Activated naive CD8-positive, alpha-beta T cell (primary cell): ENCODE measurements around the gene GEMIN2.
"Not testable (repeated sequence)": the region's sequence is repeated elsewhere in the genome, so short reads cannot be mapped to it uniquely, and the experiment has no call there.

Experiments
- H3K27ac Mint-ChIP-seq: one replicate; pipeline ENCODE4 v1.8.0; 2021; ENCODE audit warnings: mixed read lengths
- H3K27me3 Mint-ChIP-seq: one replicate; pipeline ENCODE4 v1.8.0; 2021; ENCODE audit warnings: mixed read lengths
- H3K36me3 Mint-ChIP-seq: one replicate; pipeline ENCODE4 v1.8.0; 2021; ENCODE audit warnings: mixed read lengths
- H3K4me1 Mint-ChIP-seq: one replicate; pipeline ENCODE4 v1.8.0; 2021; ENCODE audit warnings: low read depth, mixed read lengths
- H3K4me3 Mint-ChIP-seq: one replicate; pipeline ENCODE4 v1.8.0; 2021; ENCODE audit warnings: mild to moderate bottlenecking, mixed read lengths
- H3K9me3 Mint-ChIP-seq: one replicate; pipeline ENCODE4 v1.8.0; 2021; ENCODE audit warnings: low read depth, mixed read lengths

The GEMIN2 gene

DNA sequence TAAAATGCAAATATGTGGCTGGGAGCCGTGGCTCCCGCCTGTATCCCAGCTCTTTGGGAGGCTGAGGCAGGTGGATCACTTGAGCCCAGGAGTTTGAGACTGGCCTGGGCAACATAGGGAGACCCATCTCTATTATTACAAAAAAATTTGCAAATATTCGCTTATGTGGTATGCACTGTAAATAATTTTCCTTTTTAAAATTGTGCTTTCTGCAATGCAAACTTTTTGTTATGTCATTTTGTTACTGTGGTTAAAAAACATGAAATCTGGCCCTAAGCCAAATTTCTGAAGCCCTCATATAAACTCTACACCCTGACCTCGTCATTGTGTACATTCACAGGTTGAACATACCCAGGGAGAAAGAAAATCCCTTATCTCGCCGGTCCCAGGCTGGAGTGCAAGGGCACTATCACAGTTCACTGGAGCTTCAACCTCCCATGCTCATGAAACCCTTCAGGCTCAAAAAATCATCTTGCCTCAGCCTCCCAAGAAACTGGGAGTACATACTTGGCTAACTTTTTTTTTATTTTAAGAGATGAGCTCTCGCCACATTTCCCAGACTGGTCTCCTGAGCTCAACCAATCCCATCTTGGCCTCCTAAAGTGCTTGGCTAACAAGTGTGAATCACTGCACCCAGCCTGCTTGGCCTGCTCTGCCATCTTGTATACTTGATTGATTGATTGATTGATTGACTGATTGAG is 31.3 kb downstream of the GEMIN2 start:
- H3K4me3 Mint-ChIP-seq = no peak overlapping the region
- peaks cover 14% of the 10 kb centered on the region for H3K36me3 Mint-ChIP-seq
- no peaks in the 10 kb centered on the region for H3K4me1 Mint-ChIP-seq
- H3K27me3 Mint-ChIP-seq = no peaks in the 10 kb centered on the region
- no peaks in the 10 kb centered on the region for H3K9me3 Mint-ChIP-seq
- no peak overlapping the region for H3K27ac Mint-ChIP-seq

- Mint-ChIP-seq H3K27ac (no peak overlapping the region), H3K9me3 (no peaks in the 10 kb centered on the region), H3K36me3 (no peaks in the 10 kb centered on the region)
Measured at GRCh38 chr14:39154594-39155189, 40.6 kb downstream of the GEMIN2 start.

GRCh38 chr14:39157491-39157890 is 43.4 kb downstream of the GEMIN2 start:
- H3K36me3 Mint-ChIP-seq = peaks cover 9% of the 10 kb centered on the region
- no peaks in the 10 kb centered on the region for H3K9me3 Mint-ChIP-seq
- H3K27ac Mint-ChIP-seq = no peak overlapping the region
- H3K27me3 Mint-ChIP-seq = no peaks in the 10 kb centered on the region
- H3K4me3 Mint-ChIP-seq = no peak overlapping the region
- peaks cover 25% of the 10 kb centered on the region for H3K4me1 Mint-ChIP-seq

More at GRCh38 chr14:39154594-39155189, 40.6 kb downstream of the GEMIN2 start:
- Mint-ChIP-seq H3K4me3 (no peak overlapping the region), H3K4me1 (peaks cover 2% of the 10 kb centered on the region), H3K27me3 (no peaks in the 10 kb centered on the region)

DNA sequence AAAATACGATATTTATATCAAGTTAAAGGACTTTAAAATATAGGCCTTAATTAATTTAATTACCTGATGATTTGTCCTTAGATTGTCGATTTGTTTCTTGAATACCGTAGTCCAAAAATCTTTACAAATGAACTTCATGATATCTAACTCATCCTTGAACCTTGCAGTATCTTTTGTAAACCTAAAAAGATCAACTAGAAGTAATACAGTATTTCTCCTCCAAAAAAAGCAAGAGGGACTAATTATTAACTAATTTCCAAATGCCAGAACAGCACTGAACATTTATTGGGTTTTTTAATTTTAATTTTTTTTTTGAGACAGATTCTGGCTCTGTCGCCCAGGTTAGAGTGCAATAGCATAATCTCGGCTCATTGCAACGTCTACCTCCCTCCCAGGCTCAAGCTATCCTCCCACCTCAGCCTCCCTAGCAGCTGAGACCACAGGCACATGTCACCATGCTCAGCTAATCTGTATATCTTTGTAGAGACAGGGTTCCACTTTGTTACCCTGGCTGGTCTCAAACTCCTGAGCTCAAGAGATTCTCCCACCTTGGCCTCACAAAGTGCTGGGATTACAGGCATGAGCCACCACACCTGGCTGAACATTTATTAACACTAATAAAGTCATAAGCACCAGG is 44.2 kb downstream of the GEMIN2 start:
- H3K4me3 Mint-ChIP-seq = no peak overlapping the region

DNA sequence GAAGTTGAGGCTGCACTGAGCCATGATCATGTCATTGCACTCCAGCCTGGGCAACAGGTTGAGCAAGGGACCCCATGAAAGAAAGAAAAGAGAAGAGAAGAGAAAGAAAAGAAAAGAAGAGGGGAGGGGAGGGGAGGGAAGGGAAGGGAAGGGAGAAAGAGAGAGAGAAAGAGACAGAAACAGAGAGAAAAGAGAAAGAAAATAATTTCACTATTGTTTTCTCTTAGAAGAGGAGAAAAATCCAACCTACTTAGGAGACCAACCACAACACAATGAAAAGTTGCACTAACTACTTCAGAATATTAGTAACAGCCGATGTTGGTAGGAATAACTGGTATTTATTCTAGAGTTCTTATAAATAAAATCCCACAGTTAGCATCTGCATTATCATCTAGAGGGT is 46.4 kb downstream of the GEMIN2 start:
- Mint-ChIP-seq H3K36me3 (peaks cover 14% of the 10 kb centered on the region), H3K4me3 (no peak overlapping the region), H3K27ac (peak overlapping the region; percentile 51), H3K9me3 (no peaks in the 10 kb centered on the region), H3K27me3 (no peaks in the 10 kb centered on the region), H3K4me1 (peaks cover 45% of the 10 kb centered on the region)

More for the DNA sequence above, 44.2 kb downstream of the GEMIN2 start:
- no peak overlapping the region for H3K27ac Mint-ChIP-seq
- H3K9me3 Mint-ChIP-seq = no peaks in the 10 kb centered on the region
- peaks cover 14% of the 10 kb centered on the region for H3K36me3 Mint-ChIP-seq
- peaks cover 30% of the 10 kb centered on the region for H3K4me1 Mint-ChIP-seq
- no peaks in the 10 kb centered on the region for H3K27me3 Mint-ChIP-seq

DNA sequence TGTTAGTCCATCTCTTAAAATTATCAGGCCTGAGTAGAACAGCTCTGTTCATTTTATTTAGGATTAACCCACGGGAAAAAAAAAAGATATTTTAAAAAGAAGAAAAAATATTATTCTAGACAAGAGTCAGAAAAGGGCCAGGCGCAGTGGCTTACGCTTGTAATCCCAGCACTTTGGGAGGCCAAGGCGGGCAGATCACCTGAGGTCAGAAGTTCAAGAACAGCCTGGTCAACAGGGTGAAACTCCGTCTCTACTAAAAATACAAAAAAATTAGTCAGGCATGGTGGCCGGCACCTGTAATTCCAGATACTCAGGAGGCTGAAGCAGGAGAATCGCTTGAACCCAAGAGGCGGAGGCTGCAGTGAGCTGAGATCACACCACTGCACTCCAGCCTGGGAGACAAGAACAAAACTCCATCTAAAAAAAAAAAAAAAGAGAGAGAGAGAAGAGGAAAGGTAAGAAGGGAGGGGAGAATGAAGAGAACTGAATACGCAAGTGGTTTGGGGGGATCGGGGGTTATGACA is 53.7 kb downstream of the GEMIN2 start:
- not testable (repeated sequence) for H3K9me3 Mint-ChIP-seq, H3K36me3 Mint-ChIP-seq, H3K27me3 Mint-ChIP-seq, H3K27ac Mint-ChIP-seq
- Mint-ChIP-seq H3K4me3 (peak overlapping the region; percentile 93), H3K4me1 (peaks cover 58% of the 10 kb centered on the region)

- H3K4me1 Mint-ChIP-seq = peaks cover 56% of the 10 kb centered on the region
- no peaks in the 10 kb centered on the region for H3K9me3 Mint-ChIP-seq
- peak overlapping the region; percentile 62 for H3K27ac Mint-ChIP-seq
- peak overlapping the region; percentile 93 for H3K4me3 Mint-ChIP-seq
- peaks cover 4% of the 10 kb centered on the region for H3K36me3 Mint-ChIP-seq
- no peaks in the 10 kb centered on the region for H3K27me3 Mint-ChIP-seq
Measured at GRCh38 chr14:39168591-39168990, 54.5 kb downstream of the GEMIN2 start.

DNA sequence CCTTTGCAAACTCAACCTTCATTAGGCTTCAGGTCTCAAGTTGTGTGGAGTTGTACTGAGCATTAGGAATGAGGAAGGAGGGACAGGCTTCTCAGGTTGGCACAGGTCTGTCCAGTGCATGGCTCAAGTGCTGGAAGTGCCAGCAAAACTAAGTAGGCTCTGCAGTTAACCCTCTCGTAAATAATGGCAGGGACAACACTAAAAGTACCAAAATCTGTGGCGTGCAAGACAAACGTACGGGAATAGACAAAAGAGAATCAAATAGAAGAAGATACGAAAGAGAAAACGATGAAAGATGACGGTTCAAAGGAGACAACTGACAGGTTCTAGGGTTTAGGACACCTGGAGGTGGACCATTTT is 55.4 kb downstream of the GEMIN2 start:
- peaks cover 57% of the 10 kb centered on the region for H3K4me1 Mint-ChIP-seq
- no peaks in the 10 kb centered on the region for H3K9me3 Mint-ChIP-seq

DNA sequence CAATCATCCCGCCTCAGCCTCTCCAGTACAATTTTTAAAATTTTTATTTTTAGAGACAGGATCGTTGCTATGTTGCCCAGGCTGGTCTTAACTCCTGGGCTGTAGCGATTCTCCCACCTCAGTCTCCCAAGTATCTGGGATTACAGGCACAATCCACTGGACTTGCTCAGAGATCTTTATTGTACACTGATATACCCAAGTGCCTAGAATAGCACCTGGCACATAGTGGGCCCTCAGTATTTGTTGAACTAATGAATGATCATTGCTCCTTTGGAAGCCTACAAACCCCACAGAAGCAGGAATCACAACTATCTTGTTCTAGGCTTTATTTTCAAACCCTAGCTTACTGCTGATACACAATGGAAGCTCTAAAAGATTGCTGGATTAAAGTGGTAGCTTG is 59.1 kb downstream of the GEMIN2 start:
- Mint-ChIP-seq H3K9me3 (no peaks in the 10 kb centered on the region), H3K4me3 (peak overlapping the region; percentile 47), H3K4me1 (peaks cover 46% of the 10 kb centered on the region), H3K27ac (peak overlapping the region; percentile 54), H3K27me3 (no peaks in the 10 kb centered on the region), H3K36me3 (peaks cover 10% of the 10 kb centered on the region)

More for the DNA sequence above, 55.4 kb downstream of the GEMIN2 start:
- peak overlapping the region; percentile 93 for H3K4me3 Mint-ChIP-seq
- peak overlapping the region; percentile 99 for H3K27ac Mint-ChIP-seq
- peaks cover 4% of the 10 kb centered on the region for H3K36me3 Mint-ChIP-seq
- H3K27me3 Mint-ChIP-seq = no peaks in the 10 kb centered on the region

DNA sequence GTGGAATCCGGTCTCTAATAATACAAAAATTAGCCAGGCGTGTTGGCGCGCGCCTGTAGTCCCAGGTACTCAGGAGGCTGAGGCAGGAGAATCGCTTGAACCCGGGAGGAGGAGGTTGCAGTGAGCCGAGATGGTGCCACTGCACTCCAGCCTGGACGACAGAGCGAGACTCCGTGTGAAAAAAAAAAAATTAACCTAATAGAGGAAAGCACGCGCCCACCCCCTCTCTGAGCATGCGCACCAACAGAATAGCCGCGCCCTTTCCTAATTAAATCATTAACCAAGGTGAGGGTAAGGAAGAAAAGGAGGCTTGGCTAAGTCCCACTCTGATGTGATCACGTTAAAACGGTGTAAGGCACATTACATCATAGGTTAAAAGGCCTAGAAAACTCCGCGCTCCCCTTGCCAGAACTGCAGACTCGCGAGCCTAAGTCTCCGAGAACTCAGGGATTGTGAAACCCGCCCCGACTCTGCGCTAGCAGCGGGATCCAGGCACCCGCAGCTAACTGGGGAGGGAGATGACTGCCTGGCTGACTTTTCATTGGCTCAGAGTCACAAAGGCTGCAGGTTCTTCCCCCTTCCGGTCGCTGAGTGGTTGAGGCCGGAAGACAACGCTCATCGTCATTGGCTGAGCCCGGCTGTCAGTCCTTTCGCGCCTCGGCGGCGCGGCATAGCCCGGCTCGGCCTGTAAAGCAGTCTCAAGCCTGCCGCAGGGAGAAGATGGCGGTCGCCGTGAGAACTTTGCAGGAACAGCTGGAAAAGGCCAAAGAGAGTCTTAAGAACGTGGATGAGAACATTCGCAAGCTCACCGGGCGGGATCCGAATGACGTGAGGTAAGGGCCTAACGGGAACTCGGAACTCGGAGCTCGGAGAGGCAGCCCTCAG is 60.7 kb downstream of the GEMIN2 start, which contains the start of gene PNN:
Gene PNN (plus strand): TSS at position 695 of the 885 bp plus-strand sequence. CDS start 26 bp downstream, at position 721.
- Mint-ChIP-seq H3K36me3 (peaks cover 13% of the 10 kb centered on the region), H3K9me3 (no peaks in the 10 kb centered on the region), H3K4me3 (peak within 1 kb of the TSS; percentile 98), H3K27me3 (no peaks in the 10 kb centered on the region), H3K4me1 (peaks cover 43% of the 10 kb centered on the region), H3K27ac (peak within 1 kb of the TSS; percentile 99)

DNA sequence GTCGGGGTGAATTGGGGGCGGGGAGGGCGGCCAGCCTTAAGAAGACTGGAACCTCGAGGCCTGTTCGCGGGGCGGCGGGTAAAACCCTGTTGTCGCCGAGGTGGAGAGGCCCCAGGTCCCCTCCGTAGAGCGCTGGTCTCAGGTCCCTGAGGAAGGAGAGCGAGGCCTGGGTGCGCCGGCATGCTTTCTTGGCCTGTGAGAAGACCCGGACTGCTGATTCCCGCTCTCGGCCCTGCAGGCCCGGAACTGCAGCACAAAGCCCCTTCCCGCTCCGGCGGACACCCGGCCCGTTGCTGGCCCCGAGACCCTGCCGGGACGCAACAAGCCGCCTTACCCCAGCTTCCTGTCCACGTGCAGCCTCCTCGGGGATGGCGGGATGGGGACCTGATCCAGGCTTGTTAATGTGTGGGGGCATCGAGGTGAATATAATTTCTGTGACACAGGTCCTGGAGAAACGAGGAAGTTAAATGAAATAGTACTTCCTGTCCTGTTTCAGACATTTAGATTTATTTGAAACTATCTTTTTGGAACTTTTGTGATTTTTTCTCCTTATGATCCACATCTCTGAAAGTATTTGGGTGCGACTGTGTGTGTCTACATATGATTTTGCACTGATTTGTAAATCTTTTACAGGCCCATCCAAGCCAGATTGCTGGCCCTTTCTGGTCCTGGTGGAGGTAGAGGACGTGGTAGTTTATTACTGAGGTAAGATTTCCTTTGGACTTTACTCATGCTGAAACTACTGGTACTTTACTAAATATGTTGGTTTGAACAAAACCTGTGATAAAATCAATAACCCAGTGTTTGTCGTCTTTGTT is 61.5 kb downstream of the GEMIN2 start:
- H3K27ac Mint-ChIP-seq = peak overlapping the region; percentile 99
- H3K4me3 Mint-ChIP-seq = peak overlapping the region; percentile 98
- H3K9me3 Mint-ChIP-seq = no peaks in the 10 kb centered on the region
- peaks cover 15% of the 10 kb centered on the region for H3K36me3 Mint-ChIP-seq
- no peaks in the 10 kb centered on the region for H3K27me3 Mint-ChIP-seq
- H3K4me1 Mint-ChIP-seq = peaks cover 41% of the 10 kb centered on the region

DNA sequence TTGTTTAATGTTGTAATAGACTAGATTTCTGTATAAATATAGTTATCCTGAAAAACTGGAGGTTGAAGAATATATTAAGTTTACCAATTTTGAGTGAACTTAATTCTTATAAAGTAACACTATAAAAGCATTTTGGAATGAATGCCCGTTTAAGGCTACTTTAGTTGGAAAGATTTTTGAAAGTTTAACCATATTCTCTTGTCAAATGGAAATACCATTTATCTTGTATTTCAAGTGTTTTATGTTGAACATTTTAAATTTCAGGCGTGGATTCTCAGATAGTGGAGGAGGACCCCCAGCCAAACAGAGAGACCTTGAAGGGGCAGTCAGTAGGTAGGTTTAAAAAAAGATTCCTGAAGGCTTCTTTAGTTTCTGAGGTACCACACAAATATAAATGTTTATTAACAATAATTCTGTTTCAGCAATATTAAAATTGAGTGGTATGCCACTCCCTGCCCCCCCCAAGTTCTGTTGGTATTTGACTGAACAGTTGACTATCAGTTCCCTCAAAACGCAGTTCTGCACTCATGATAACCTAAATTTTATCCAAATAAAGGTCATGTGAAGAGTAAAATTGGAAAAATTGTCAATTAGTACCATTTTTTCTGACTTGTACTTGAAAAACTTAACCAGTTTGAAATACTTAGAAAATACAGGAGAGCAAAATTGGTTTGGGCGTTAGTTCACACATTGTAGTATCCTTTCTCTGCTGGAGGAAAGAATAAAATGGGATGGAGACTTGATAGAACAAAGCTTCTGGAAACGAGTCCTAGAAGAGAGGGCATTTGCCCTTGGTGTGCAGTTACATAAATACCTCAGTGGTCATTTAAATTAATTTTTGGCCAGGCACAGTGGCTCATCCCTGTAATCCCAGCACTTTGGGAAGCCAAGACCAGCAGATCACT is 62.4 kb downstream of the GEMIN2 start:
- Mint-ChIP-seq H3K27me3 (no peaks in the 10 kb centered on the region), H3K9me3 (no peaks in the 10 kb centered on the region), H3K4me3 (peak overlapping the region; percentile 98), H3K27ac (peak overlapping the region; percentile 99), H3K4me1 (peaks cover 37% of the 10 kb centered on the region), H3K36me3 (peaks cover 15% of the 10 kb centered on the region)

- no peaks in the 10 kb centered on the region for H3K27me3 Mint-ChIP-seq
- peaks cover 35% of the 10 kb centered on the region for H3K4me1 Mint-ChIP-seq
- peak overlapping the region; percentile 98 for H3K4me3 Mint-ChIP-seq
- no peaks in the 10 kb centered on the region for H3K9me3 Mint-ChIP-seq
- peak overlapping the region; percentile 58 for H3K27ac Mint-ChIP-seq
- H3K36me3 Mint-ChIP-seq = peaks cover 15% of the 10 kb centered on the region
Measured at GRCh38 chr14:39177168-39177545, 63.0 kb downstream of the GEMIN2 start.
